WERI-Rb-1 (cell line): Measurements from ENCODE around the gene PPFIA1.

ENCODE experiments used
- DNase-seq: peaks from one replicate; pipeline ENCODE4 v3.0.0-alpha.2; 2020
- H3K27ac ChIP-seq: fragments of 250-450 bp; sonication (Bioruptor Pico); 2 replicates; pipeline ENCODE4 v1.5.1; 2020; ENCODE audit warnings: mild to moderate bottlenecking, moderate library complexity
- H3K27me3 ChIP-seq: fragments of 250-450 bp; sonication (Bioruptor Pico); 2 replicates; pipeline ENCODE4 v1.5.1; 2021; ENCODE audit warnings: mild to moderate bottlenecking, low read depth, moderate library complexity; ENCODE audit not compliant: insufficient read depth, severe bottlenecking
- H3K36me3 ChIP-seq: fragments of 250-450 bp; sonication (Bioruptor Pico); 2 replicates; pipeline ENCODE4 v1.5.1; 2020; ENCODE audit warnings: mild to moderate bottlenecking, moderate library complexity
- H3K4me3 ChIP-seq: 2 replicates; pipeline ENCODE4 v1.5.1; 2011; ENCODE audit warnings: low read depth, mild to moderate bottlenecking, control low read depth, low read length
- H3K9me3 ChIP-seq: fragments of 250-450 bp; sonication (Bioruptor Pico); 2 replicates; pipeline ENCODE4 v1.5.1; 2021; ENCODE audit warnings: mild to moderate bottlenecking, moderate library complexity; ENCODE audit not compliant: severe bottlenecking
- CTCF ChIP-seq: IDR thresholded peaks from 2 replicates; pipeline ENCODE4 v1.5.1; 2011; ENCODE audit warnings: low read depth, mild to moderate bottlenecking, control low read depth, inconsistent platforms, low read length

Gene PPFIA1

GRCh38 chr11:70398834-70399680 lies 128.6 kb downstream of the PPFIA1 start:
- Histone ChIP-seq H3K27me3 (no peaks in the 10 kb centered on the region), H3K27ac (peak overlapping the region; percentile 88), H3K36me3 (peaks cover 17% of the 10 kb centered on the region), H3K9me3 (no peaks in the 10 kb centered on the region), H3K4me3 (peak overlapping the region; percentile 72)
- DNase-seq, result no peak
- no peak for TF ChIP-seq CTCF

GRCh38 chr11:70399681-70400112 lies 129.2 kb downstream of the PPFIA1 start:
- DNase-seq, result no peak
- no peak for TF ChIP-seq CTCF
- H3K9me3 ChIP-seq, result no peaks in the 10 kb centered on the region
- no peak overlapping the region for H3K4me3 ChIP-seq
- no peaks in the 10 kb centered on the region for H3K27me3 ChIP-seq
- peaks cover 15% of the 10 kb centered on the region for H3K36me3 ChIP-seq
- no peak overlapping the region for H3K27ac ChIP-seq

- DNase-seq, result no peak
- TF ChIP-seq CTCF, result no peak
- Histone ChIP-seq H3K36me3 (peaks cover 15% of the 10 kb centered on the region), H3K9me3 (no peaks in the 10 kb centered on the region), H3K27me3 (no peaks in the 10 kb centered on the region), H3K27ac (no peak overlapping the region), H3K4me3 (no peak overlapping the region)
Measured at GRCh38 chr11:70400643-70401042, 130.2 kb downstream of the PPFIA1 start.

GRCh38 chr11:70402016-70402415 lies 131.5 kb downstream of the PPFIA1 start:
- no peak for DNase-seq
- Histone ChIP-seq H3K4me3 (no peak overlapping the region), H3K36me3 (peaks cover 17% of the 10 kb centered on the region), H3K9me3 (no peaks in the 10 kb centered on the region), H3K27me3 (no peaks in the 10 kb centered on the region), H3K27ac (no peak overlapping the region)
- no peak for TF ChIP-seq CTCF

- no peaks in the 10 kb centered on the region for H3K9me3 ChIP-seq
- no peaks in the 10 kb centered on the region for H3K27me3 ChIP-seq
- no peak for TF ChIP-seq CTCF
- peaks cover 22% of the 10 kb centered on the region for H3K36me3 ChIP-seq
- no peak overlapping the region for H3K4me3 ChIP-seq
- no peak overlapping the region for H3K27ac ChIP-seq
- DNase-seq, result no peak
Measured at GRCh38 chr11:70402685-70403084, 132.2 kb downstream of the PPFIA1 start.
